NCI-H2081 (cell line): ENCODE results near the gene MYO7B.
A peak's percentile ranks its signal among the peaks of the same experiment; 100 is the strongest.

Source experiments
- DNase-seq, 2 experiments: peaks; one replicate each; lab custom pipeline; 2025; lab: John Stamatoyannopoulos, UW

The MYO7B gene

GRCh38 chr2:127588241-127588640 is 52.8 kb downstream of the MYO7B start:
- DNase-seq, result no peak

GRCh38 chr2:127589358-127589757 is 53.9 kb downstream of the MYO7B start:
- no peak for DNase-seq

- DNase-seq, result no peak
Observed at GRCh38 chr2:127589841-127590240, 54.4 kb downstream of the MYO7B start.

GRCh38 chr2:127590386-127591190 is 55.1 kb downstream of the MYO7B start:
- no peak for DNase-seq

- DNase-seq, result peak; percentile 20 to 24
Observed at GRCh38 chr2:127591221-127591923, 55.9 kb downstream of the MYO7B start.

GRCh38 chr2:127592761-127593227 is 57.3 kb downstream of the MYO7B start:
- DNase-seq, result no peak

GRCh38 chr2:127593228-127594115 is 58.0 kb downstream of the MYO7B start:
- no peak for DNase-seq

GRCh38 chr2:127594116-127594591 is 58.7 kb downstream of the MYO7B start:
- peak in 1 of 2 experiments; percentile 1 for DNase-seq

- no peak for DNase-seq
Observed at GRCh38 chr2:127596311-127597045, 61.0 kb downstream of the MYO7B start.

- DNase-seq, result no peak
Observed at GRCh38 chr2:127597046-127597983, 61.8 kb downstream of the MYO7B start.

- DNase-seq, result no peak
Observed at GRCh38 chr2:127597984-127598380, 62.5 kb downstream of the MYO7B start.

GRCh38 chr2:127598711-127599110 is 63.2 kb downstream of the MYO7B start:
- no peak for DNase-seq

GRCh38 chr2:127599211-127599610 is 63.7 kb downstream of the MYO7B start:
- DNase-seq, result no peak

- DNase-seq, result no peak
Observed at GRCh38 chr2:127604986-127605385, 69.5 kb downstream of the MYO7B start.

GRCh38 chr2:127605691-127606263 is 70.3 kb downstream of the MYO7B start:
- no peak for DNase-seq

- DNase-seq, result no peak
Observed at GRCh38 chr2:127606625-127607398, 71.3 kb downstream of the MYO7B start.

- DNase-seq, result no peak
Observed at GRCh38 chr2:127607399-127607908, 72.0 kb downstream of the MYO7B start.

GRCh38 chr2:127608061-127609030 is 72.9 kb downstream of the MYO7B start:
- DNase-seq, result no peak
